GM12878 (cell line): Measurements from ENCODE around the gene ANXA11. TPM values are rescaled to one million over a fixed set of nuclear protein-coding genes. Genes with fewer than 3 reads are reported as not detected.

ENCODE experiments used
- ATAC-seq: fragments of 200-7000 bp; cut with Tn5 transposase; 3 replicates; pipeline ENCODE4 v1.9.1; 2020; ENCODE audit warnings: mild to moderate bottlenecking, moderate library complexity
- BruUV-seq: library from RNA; stranded (reverse); fragments of 400-500 nt; replicated peaks from 2 replicates; lab custom pipeline; 2021; lab: Mats Ljungman, UMichigan
- CTCF ChIA-PET: fragments of 300-600 bp; sonication (Branson Sonifier 250); formaldehyde crosslinking; extraction: SDS; loops from one replicate; lab custom pipeline; 2021; ENCODE audit warnings: inconsistent platforms; lab: Yijun Ruan, JAX
- POLR2A ChIA-PET: fragments of 350-600 bp; formaldehyde crosslinking; extraction: SDS; loops from one replicate; lab custom pipeline; 2021; ENCODE audit warnings: inconsistent platforms; lab: Charles Lee
- RAD21 ChIA-PET: fragments of 300-600 bp; sonication (Branson Sonifier 250); formaldehyde crosslinking; loops from one replicate; lab custom pipeline; 2023; ENCODE audit warnings: antibody characterized with exemption; ENCODE audit not compliant: unreplicated experiment; lab: Charles Lee
- SMC1A ChIA-PET: fragments of 300-600 bp; sonication (Branson Sonifier 250); formaldehyde crosslinking; loops from one replicate; lab custom pipeline; 2023; ENCODE audit not compliant: unreplicated experiment, uncharacterized antibody; lab: Charles Lee
- DNase-seq: peaks from one replicate; pipeline ENCODE4 v3.0.0-alpha.2; 2011; ENCODE audit warnings: low read depth, low spot score
- FAIRE-seq: peaks from 3 replicates; lab custom pipeline; 2011; peaks lifted over from hg19 to GRCh38; lab: Jason Lieb, UNC
- H2AFZ ChIP-seq: 2 replicates; pipeline ENCODE4 v1.6.0; 2011; ENCODE audit warnings: low read depth, low read length, control low read depth; ENCODE audit not compliant: control insufficient read depth
- H3K27ac ChIP-seq: 2 replicates; pipeline ENCODE4 v1.5.1; 2011; ENCODE audit warnings: control low read depth; ENCODE audit not compliant: control insufficient read depth, insufficient read depth
- H3K27me3 ChIP-seq, 2 experiments: replicated peaks in 1 of 2; 2 replicates each; pipeline versions ENCODE4 v1.6.0 to v1.6.1; 2011; ENCODE audit warnings: low read length in 1 of 2; ENCODE audit not compliant: control insufficient read depth in 2 of 2, insufficient read depth in 2 of 2
- H3K36me3 ChIP-seq, 2 experiments: 2 replicates each; pipeline ENCODE4 v1.5.1; 2011; ENCODE audit warnings: low read length in 1 of 2; ENCODE audit not compliant: control insufficient read depth in 2 of 2, insufficient read depth in 2 of 2
- H3K4me1 ChIP-seq: 2 replicates; pipeline ENCODE4 v1.6.1; 2011; ENCODE audit warnings: mild to moderate bottlenecking, low read length, moderate library complexity, mixed read lengths; ENCODE audit not compliant: control insufficient read depth, insufficient read depth
- H3K4me2 ChIP-seq: 2 replicates; pipeline ENCODE4 v1.6.0; 2011; ENCODE audit warnings: control low read depth; ENCODE audit not compliant: control insufficient read depth, insufficient read depth
- H3K4me3 ChIP-seq: fragments of 200-600 bp; sonication (generic); 2 replicates; pipeline ENCODE4 v1.5.1; 2016
- H3K79me2 ChIP-seq: 2 replicates; pipeline ENCODE4 v1.6.0; 2011; ENCODE audit warnings: low read length; ENCODE audit not compliant: control insufficient read depth, insufficient read depth
- H3K9ac ChIP-seq: 2 replicates; pipeline ENCODE4 v1.8.0; 2011; ENCODE audit warnings: low read length, control low read depth, mixed read lengths; ENCODE audit not compliant: control insufficient read depth, insufficient read depth
- H3K9me3 ChIP-seq: replicated peaks from 3 replicates; pipeline ENCODE4 v1.5.1; 2011; ENCODE audit warnings: mild to moderate bottlenecking, low read length; ENCODE audit not compliant: control insufficient read depth, insufficient read depth
- H4K20me1 ChIP-seq: 2 replicates; pipeline ENCODE4 v1.6.0; 2011; ENCODE audit not compliant: control insufficient read depth, insufficient read depth
- ATF7 ChIP-seq: fragments of 450-650 bp; IDR thresholded peaks from 2 replicates; pipeline ENCODE4 v1.6.1; 2016; ENCODE audit warnings: low read depth, mild to moderate bottlenecking
- IKZF1 ChIP-seq: fragments of 450-650 bp; conservative IDR thresholded peaks from 2 replicates; pipeline ENCODE4 v1.6.1; 2017; ENCODE audit warnings: antibody characterized with exemption, mild to moderate bottlenecking
- POLR2AphosphoS2 ChIP-seq: IDR thresholded peaks from 2 replicates; pipeline ENCODE4 v1.6.1; 2011; ENCODE audit warnings: low read depth, mild to moderate bottlenecking, low read length, improper control_type of control experiment, moderate library complexity
- PRDM15 ChIP-seq: fragments of 450-650 bp; formaldehyde crosslinking; IDR thresholded peaks from 2 replicates; pipeline ENCODE4 v1.4.0; 2020; ENCODE audit warnings: mild to moderate bottlenecking, moderate library complexity
- YY1 ChIP-seq: IDR thresholded peaks from 2 replicates; pipeline ENCODE4 v1.6.1; 2011; ENCODE audit warnings: low read depth, mild to moderate bottlenecking, low read length
- WGBS: methylation state at CpG from one replicate; pipeline ENCODE4 v1.1.6; 2016; ENCODE audit warnings: low lambda C conversion rate; ENCODE audit not compliant: insufficient replicate concordance, insufficient coverage; ENCODE audit errors: missing lambda C conversion rate; 5-methylcytosine and 5-hydroxymethylcytosine counted together
- in situ Hi-C: fragments of 300-500 bp; cut with MboI; formaldehyde crosslinking; loops from 9 replicates; pipeline ENCODE4 v1.14.3; 2018; ENCODE audit warnings: mixed read lengths
- intact Hi-C: fragments of 100-400 bp; cut with micrococcal nuclease; formaldehyde crosslinking; loops from one replicate; pipeline ENCODE4 v1.14.2; 2022; ENCODE audit not compliant: unreplicated experiment
- polyA plus RNA-seq, 11 experiments: library from polyadenylated mRNA; depleted of rRNA in 4 of 11; unstranded in 6 of 11; stranded (reverse) in 5 of 11; fragments of >200 nt; fragmentation: Nextera tagmentation in 4 of 11; fragmentation: Illumina TruSeq in 1 of 11; extraction: Ambion mirVana in 4 of 11; extraction: Trizol in 1 of 11; gene quantifications; 1 replicate in 1 of 11; 2 replicates in 10 of 11; pipeline versions ENCODE4 v1.2.1 to v1.2.3, GENCODE V29; 2011 to 2016; ENCODE audit warnings: inconsistent platforms in 2 of 11, missing spikeins in 2 of 11, low read depth in 1 of 11
- total RNA-seq, 4 experiments: library from RNA; depleted of rRNA in 3 of 4; stranded (reverse); fragments of >200 nt in 3 of 4; fragmentation: Illumina TruSeq in 1 of 4; extraction: Trizol in 1 of 4; gene quantifications; 2 replicates each; pipeline versions ENCODE4 v1.2.1 to v1.2.3, GENCODE V29; 2013 to 2021
- TF ChIP-seq, protein P1 (sequence below): fragments of 450-650 bp; IDR thresholded peaks from 2 replicates; pipeline ENCODE4 v1.6.1; 2017; ENCODE audit warnings: borderline replicate concordance
- TF ChIP-seq, protein P2 (sequence below): fragments of 450-650 bp; IDR thresholded peaks from 2 replicates; pipeline ENCODE4 v1.6.1; 2016; ENCODE audit warnings: mild to moderate bottlenecking

ANXA11 gene
- total and polyA plus RNA-seq, 10 of the 15 experiments (the other 5 are each of a cell fraction or from before 2014, with no cell fraction given): 25.0 to 129 (median 72.2) TPM

DNA sequence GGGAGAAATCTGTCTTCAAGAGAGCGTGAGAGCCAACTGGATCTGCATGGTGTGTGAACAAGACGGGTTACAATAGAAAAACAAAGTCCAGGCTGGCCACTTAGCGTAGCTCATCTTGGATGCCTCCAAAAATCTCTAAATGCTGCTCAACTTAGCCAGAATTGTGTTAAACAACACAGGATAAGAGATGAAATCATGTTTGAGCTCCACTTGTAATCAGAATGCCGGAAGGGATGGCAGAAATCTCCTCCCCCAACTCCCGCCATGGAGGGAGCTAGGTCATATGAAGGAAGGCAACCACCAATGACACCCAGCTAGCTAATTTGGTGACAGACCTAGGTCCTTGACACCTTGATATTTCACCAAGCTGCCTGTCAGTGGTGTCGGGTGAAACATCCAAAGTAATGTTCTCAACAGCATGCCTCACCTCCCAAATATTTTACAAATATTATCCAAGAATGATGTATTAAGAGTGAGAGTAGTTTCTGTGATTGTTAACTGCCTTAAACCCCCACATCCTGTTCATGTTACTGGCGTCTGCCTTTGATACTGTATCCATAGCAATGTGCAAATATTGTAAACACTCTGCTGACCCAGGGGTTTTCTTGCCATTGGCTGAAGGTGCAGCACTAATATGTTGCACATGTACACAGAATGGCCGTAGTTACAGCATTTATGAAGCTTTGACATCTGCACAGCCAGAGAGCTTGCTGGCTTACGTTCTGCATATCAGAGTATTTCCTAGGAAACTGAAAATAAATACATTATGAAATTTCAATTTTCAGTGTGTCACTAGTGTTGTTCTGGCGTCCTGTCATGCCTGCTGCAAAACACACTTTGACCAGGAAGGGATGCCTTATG lies 101.0 kb downstream of the ANXA11 start:
- Histone ChIP-seq H2AFZ (no peak overlapping the region; the same call in 1 of the 2 replicates), H3K27me3 (no peaks in the 10 kb centered on the region), H3K4me1 (no peaks in the 10 kb centered on the region), H4K20me1 (no peaks in the 10 kb centered on the region), H3K9ac (no peak overlapping the region), H3K79me2 (no peaks in the 10 kb centered on the region), H3K36me3 (no peaks in the 10 kb centered on the region)
- no TSS peak for BruUV-seq
- in situ Hi-C loops (no loop called here), intact Hi-C loops (no loop called here)
- peak; percentile 77 for ATAC-seq
- no peak for DNase-seq
- CTCF ChIA-PET: interaction anchor here (1.6 kb wide), 1 partner anchor 14 kb away, joined by 3 read pairs; no protein-coding TSS in a partner anchor
- WGBS: 42% methylated on average over 10 of the region's 10 CpGs
- POLR2A ChIA-PET: no interaction called here
- RAD21 ChIA-PET: no interaction called here
- no peak for TF ChIP-seq PRDM15 (CRISPR knock-in tag)
- no peak for TF ChIP-seq POLR2AphosphoS2
- TF ChIP-seq, protein P1, sequence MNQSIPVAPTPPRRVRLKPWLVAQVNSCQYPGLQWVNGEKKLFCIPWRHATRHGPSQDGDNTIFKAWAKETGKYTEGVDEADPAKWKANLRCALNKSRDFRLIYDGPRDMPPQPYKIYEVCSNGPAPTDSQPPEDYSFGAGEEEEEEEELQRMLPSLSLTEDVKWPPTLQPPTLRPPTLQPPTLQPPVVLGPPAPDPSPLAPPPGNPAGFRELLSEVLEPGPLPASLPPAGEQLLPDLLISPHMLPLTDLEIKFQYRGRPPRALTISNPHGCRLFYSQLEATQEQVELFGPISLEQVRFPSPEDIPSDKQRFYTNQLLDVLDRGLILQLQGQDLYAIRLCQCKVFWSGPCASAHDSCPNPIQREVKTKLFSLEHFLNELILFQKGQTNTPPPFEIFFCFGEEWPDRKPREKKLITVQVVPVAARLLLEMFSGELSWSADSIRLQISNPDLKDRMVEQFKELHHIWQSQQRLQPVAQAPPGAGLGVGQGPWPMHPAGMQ: no peak
- TF ChIP-seq, protein P2, sequence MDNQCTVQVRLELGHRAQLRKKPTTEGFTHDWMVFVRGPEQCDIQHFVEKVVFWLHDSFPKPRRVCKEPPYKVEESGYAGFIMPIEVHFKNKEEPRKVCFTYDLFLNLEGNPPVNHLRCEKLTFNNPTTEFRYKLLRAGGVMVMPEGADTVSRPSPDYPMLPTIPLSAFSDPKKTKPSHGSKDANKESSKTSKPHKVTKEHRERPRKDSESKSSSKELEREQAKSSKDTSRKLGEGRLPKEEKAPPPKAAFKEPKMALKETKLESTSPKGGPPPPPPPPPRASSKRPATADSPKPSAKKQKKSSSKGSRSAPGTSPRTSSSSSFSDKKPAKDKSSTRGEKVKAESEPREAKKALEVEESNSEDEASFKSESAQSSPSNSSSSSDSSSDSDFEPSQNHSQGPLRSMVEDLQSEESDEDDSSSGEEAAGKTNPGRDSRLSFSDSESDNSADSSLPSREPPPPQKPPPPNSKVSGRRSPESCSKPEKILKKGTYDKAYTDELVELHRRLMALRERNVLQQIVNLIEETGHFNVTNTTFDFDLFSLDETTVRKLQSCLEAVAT: no peak
- no peak for TF ChIP-seq ATF7
- no peak for TF ChIP-seq IKZF1
- TF ChIP-seq YY1: no peak
- TF ChIP-seq, all 136 proteins: peak for 0
- peak; percentile 18 for FAIRE-seq
- Histone ChIP-seq H3K9me3 (peaks cover 3% of the 10 kb centered on the region; the same call in 1 of the 3 replicates), H3K4me3 (no peak overlapping the region), H3K4me2 (no peak overlapping the region), H3K27ac (no peak overlapping the region)
- SMC1A ChIA-PET: no interaction called here
